Left ventricle myocardium superior (tissue), 1 donor: ENCODE data around the gene ITGAE. TPM values are rescaled to one million over a fixed set of nuclear protein-coding genes. Genes with fewer than 3 reads are reported as not detected.
"Not testable (repeated sequence)": the region's sequence is repeated elsewhere in the genome, so short reads cannot be mapped to it uniquely, and the experiment has no call there.

ENCODE experiments used
- ATAC-seq: fragments of 200-7000 bp; cut with Tn5 transposase; one replicate; pipeline ENCODE4 v1.9.1; 2020; ENCODE audit warnings: mild to moderate bottlenecking, moderate library complexity
- DNase-seq: peaks from one replicate; pipeline ENCODE4 v3.0.0-alpha.2; 2020
- intact Hi-C: fragments of 100-400 bp; cut with micrococcal nuclease; formaldehyde crosslinking; loops from one replicate; pipeline ENCODE4 v1.11.0; 2022
- total RNA-seq: library from RNA; stranded (reverse); fragmentation: NEBNext Ultra II Directional; extraction: Animal tissue kit (Norgen Biotek cat#: 25700); gene quantifications from one replicate; pipeline ENCODE4 v1.2.1, GENCODE V29; 2021
- donor health status: DM: no; HTN: yes; CAD: no; lungs with severe emphysema.

The ITGAE gene
- total RNA-seq, 1 donor from 2014 or later: 12.2 TPM

DNA sequence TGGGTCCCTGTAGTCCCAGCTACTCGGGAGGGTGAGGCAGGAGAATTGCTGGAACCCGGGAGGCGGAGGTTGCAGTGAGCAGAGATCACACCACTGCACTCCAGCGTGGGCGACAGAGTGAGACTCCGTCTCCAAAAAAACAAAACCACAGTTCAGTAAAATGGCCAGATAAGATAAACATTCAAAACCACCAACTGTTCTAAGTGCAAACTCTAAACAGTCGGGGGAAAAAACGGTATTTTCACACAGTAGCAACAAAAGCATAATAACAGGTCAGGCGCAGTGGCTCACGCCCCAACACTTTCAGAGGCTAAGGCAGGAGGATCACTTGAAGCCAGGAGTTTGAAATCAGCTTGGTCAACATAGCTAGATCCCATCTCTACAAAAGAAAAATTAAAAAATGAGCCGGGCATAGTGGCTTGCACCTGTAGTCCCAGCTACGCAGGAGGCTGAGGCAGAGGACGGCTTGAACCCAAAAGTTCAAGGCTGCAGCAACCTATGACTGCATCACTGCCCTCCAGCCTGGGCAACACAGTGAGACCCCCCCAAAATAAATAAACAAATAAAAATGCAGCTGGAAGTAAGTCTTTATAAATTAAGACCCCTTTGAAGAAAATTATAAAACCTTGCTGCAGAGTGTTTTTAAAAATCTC lies 88.1 kb downstream of the ITGAE start:
- no peak for DNase-seq
- intact Hi-C loops: no loop called here
- no peak for ATAC-seq

GRCh38 chr17:3710951-3711383 lies 90.0 kb downstream of the ITGAE start:
- ATAC-seq (no peak), DNase-seq (no peak)
- intact Hi-C loops: no loop called here

DNA sequence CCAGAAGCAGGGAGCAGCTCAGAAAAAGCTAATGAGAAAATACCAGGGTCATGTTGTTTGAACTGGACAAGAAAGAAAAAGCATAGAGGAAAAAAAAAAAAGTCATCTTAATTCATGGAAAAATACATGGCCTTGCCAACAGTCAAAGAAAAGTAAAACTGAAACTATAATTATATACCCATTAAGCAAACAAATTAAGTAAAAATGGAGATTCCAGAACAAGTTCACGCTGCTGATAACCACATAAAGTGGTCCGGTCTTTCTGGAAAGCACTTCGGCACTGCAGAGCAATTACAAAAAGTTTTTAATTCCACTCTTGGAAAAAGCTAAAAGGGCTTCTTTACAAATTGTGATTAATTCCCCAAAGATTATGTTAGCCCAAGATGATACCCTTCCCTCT lies 92.6 kb downstream of the ITGAE start:
- no peak for ATAC-seq
- no peak for DNase-seq
- intact Hi-C loops: no loop called here

DNA sequence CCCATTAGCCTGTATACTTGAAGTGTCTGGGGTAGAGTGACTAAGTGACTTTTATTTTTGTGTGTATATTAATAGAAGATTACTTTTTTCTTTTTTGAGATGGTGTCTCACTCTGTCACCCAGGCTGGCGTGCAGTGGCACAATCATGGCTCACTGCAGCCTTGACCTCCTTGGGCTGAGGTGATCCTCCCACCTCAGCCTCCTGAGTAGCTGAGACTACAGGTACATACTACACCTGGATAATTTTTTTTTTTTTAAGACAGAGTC lies 95.3 kb downstream of the ITGAE start:
- DNase-seq, ATAC-seq, intact Hi-C loops: not testable (repeated sequence)

DNA sequence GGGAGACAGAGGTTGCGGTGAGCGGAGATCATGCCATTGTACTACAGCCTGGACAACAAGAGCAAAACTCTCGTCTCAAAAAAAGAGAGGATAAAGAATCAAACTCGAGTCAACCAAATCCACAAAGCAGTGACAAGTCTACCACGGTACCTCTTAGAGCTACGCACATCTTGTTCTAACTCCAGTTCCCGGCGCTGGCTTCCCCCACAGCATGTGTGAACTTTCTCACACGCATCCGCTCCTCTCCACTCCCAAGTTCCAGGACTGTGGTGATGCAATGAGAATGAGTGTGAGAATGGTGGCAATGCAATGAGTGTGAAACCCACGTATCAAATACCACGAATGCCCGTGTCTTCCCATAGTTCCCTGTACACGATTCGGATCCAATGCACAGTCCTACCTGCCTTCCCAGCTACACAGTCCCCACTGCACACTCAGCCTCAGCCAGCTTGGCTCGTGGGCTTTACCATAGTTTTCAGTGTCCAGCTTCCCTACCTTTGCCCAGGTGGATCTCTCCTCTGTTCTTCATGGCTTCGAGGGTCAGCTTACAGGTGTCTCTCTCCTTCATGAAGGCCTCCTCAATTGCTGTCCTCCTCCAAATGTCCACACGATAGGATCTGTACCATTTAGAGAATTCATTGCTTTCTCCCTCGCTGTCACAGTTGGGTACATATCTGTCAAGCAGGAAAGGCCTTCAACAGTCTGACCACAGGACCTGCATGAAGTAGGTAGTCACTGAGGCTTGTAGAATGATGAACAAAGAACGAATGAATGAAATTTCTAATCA lies 95.9 kb downstream of the ITGAE start:
- intact Hi-C loops: no loop called here
- ATAC-seq (no peak), DNase-seq (no peak)

- intact Hi-C loops, ATAC-seq, DNase-seq: not testable (repeated sequence)
Measured at GRCh38 chr17:3702041-3702539, 98.9 kb downstream of the ITGAE start.

DNA sequence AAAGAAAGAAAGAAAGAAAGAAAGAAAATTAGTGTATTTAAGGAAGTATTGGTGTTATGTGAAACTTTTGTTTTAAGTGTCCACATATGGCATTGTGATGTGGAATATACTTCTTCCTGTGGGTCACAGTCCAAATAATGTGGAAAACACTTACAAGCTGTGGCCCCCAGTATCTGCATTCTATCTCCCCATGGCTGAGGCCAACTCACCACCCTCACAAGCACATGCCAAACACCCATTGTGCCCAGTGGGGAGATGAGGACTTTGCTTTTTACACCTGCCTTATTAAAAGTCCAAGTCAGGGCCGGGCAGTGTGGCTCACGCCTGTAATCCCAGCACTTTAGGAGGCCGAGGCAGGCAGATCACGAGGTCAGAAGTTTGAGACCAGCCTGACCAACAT lies 101.0 kb downstream of the ITGAE start:
- intact Hi-C loops: no loop called here
- DNase-seq: no peak
- ATAC-seq: no peak

DNA sequence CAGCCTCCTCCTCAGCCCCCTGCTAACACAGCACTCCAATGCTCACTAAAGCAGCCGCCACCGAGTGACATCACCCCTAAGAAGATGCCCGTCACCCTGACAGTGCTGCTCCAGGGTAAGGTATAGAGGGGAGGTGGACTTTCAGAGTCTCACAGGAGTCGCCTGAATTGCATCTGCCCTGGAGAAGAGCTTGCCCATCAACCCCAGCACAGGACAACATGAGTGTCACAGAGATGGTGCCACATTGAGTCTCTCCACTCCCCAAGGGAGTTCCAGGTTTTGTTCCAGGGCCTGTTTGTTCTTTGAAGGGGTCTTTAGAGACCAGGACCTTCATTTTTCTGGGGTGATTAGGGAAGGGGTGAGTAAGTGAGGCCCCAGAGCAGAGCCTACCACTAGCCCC lies 102.8 kb downstream of the ITGAE start:
- DNase-seq: no peak
- intact Hi-C loops: no loop called here
- ATAC-seq: no peak

GRCh38 chr17:3697103-3697476 lies 103.9 kb downstream of the ITGAE start:
- DNase-seq (no peak), ATAC-seq (peak; percentile 40)
- intact Hi-C loops: no loop called here

GRCh38 chr17:3695723-3696411 lies 105.1 kb downstream of the ITGAE start, which contains the start of gene P2RX5:
TSS of gene P2RX5 (minus strand) at chr17:3696155. CDS start at chr17:3696005, 150 bp downstream.
- intact Hi-C loops: no loop called here
- ATAC-seq (peak; percentile 61), DNase-seq (peak; percentile 45)

DNA sequence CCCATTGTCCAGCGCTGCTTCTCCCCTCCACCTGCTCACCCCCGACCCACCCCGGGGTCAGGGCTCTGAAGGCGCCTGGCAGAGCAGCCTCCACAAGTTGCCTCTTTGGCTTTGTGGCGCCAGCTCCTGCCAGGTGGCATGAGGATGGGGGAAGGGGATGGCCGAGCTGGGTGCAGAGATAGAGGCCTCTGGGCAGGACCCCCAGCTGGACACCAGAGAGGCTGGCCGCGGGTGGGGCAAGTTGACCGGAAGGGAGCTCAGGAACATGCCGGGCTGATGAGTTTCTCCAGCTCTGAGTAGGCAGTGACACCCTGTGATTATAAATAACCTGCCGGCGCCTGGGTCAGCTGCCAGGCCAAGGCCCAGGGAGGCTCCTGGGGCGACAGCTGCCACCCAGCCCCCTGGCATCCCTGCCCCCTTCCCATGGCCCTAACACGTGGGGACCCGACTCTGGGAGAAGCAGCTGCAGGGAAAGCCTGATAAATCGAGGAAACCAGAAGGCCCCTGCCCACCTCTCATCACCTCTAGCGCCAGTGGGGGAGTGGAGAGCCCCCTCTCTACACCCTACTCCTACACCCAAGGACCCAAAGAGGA lies 105.8 kb downstream of the ITGAE start:
- DNase-seq (peak; percentile 72), ATAC-seq (peak; percentile 90)

GRCh38 chr17:3693829-3694231 lies 107.2 kb downstream of the ITGAE start:
- intact Hi-C loops: no loop called here
- no peak for DNase-seq
- ATAC-seq: no peak

More for the DNA sequence above, 105.8 kb downstream of the ITGAE start:
- intact Hi-C loops: no loop called here

DNA sequence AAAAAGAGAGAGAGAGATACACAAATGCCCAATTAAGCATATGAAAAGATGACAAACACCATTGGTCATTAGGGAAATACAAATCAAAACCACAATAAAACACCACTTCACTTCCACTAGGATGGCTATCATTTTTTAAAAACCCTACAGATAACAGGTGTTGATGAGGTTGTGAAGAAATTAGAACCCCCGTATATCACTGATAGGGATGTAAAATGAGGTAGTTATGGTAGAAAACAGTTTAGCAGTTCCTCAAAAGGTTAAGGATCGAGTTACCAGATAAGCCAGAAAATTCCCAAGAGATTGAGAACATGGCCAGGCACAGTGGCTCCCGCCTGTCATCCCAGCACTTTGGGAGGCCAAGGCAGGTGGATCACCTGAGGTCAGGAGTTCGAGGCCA lies 107.8 kb downstream of the ITGAE start:
- no peak for DNase-seq
- ATAC-seq: no peak

DNA sequence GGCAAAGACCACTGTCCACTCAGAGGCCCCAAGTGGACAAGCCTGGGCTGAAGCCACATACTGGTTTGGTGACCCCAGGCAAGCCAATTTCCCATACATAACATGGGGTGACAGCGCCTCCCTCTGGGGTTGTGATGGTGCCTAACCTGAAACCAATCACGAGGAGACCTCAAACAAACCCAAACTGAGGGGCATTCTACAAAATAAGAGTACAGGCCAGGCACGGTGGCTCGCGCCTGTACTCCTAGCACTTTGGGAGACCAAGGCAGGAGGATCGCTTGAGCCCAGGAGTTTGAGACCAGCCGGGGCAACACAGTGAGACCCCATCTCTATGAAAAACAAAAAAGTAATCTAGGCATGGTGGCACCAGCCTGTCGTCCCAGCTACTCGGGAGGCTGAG lies 108.6 kb downstream of the ITGAE start:
- intact Hi-C loops: no loop called here
- ATAC-seq (no peak), DNase-seq (no peak)

More for the DNA sequence above, 107.8 kb downstream of the ITGAE start:
- intact Hi-C loops: no loop called here

- DNase-seq (no peak), ATAC-seq (no peak)
- intact Hi-C loops: no loop called here
Measured at GRCh38 chr17:3691617-3692067, 109.3 kb downstream of the ITGAE start.

GRCh38 chr17:3690094-3690715 lies 110.8 kb downstream of the ITGAE start:
- ATAC-seq (no peak), DNase-seq (no peak)
- intact Hi-C loops: no loop called here

DNA sequence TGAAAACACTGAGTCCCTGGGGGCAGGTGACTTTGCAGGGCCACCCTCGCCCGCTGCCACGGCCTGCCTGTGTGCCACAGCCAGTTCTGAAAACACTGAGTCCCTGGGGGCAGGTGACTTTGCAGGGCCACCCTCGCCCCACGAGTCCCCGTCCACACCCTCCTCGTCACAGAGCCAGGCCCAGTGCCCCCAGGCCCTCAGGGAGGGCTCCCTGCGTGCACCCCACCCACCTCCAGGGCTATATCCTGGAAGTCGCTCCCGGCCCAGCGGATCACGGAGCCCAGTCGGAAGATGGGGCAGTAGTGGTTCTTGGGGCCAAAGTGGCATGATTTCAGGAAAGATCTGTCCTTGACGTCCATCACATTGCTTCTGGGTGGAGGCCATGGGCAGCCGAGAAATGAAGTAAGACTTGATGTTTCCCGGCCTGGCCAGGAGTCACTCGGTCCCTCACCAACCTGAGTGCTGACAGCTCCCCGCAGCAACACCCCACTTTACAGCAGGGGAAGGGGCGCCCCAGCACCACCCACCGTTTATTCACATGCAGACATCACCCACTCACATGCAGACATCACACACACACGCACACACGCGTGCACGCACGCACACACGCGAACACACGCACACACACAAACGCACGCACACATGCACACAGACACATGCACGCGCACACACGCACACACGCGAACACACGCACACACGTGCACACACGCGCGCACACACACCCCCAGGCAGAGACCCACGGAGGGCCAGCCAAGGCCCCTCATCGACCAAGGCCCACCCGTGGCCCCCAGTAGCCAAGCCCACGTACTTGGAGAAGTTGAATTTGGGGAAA lies 111.5 kb downstream of the ITGAE start:
- ATAC-seq (no peak), DNase-seq (no peak)
- intact Hi-C loops: no loop called here

- DNase-seq (no peak), ATAC-seq (no peak)
- intact Hi-C loops: no loop called here
Measured at GRCh38 chr17:3688852-3689261, 112.1 kb downstream of the ITGAE start.
